HG03571 (cell line): Measurements from ENCODE around the gene ZNF22.
A peak's percentile ranks its signal among the peaks of the same experiment; 100 is the strongest.

Source experiments
- ATAC-seq: cut with Tn5 transposase; IDR thresholded peaks from one replicate; pipeline ENCODE4 v1.9.1; 2021; ENCODE audit not compliant: unreplicated experiment

The ZNF22 gene

GRCh38 chr10:44989597-44990301, 11.0 kb upstream of the ZNF22 start:
- ATAC-seq: no peak

DNA sequence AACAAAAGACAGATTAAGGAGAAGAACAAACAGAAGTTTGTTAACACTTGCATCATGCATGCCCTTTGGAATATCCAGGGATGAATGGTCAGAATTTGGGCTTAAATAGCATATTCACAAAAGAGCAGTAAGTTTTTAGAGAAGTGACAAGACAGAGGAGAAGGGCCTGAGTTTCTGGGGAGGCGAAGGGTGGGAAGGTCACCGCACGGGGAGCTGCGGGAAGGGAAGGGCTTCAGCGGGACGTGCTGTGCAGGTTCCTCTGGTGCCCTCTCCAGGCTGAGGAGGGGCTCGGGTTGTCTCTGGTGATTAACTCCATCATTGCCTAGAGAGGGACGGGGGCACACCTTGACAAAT, 10.4 kb upstream of the ZNF22 start:
- no peak for ATAC-seq

- ATAC-seq: no peak
Observed at GRCh38 chr10:44990965-44991364, 9.8 kb upstream of the ZNF22 start.

DNA sequence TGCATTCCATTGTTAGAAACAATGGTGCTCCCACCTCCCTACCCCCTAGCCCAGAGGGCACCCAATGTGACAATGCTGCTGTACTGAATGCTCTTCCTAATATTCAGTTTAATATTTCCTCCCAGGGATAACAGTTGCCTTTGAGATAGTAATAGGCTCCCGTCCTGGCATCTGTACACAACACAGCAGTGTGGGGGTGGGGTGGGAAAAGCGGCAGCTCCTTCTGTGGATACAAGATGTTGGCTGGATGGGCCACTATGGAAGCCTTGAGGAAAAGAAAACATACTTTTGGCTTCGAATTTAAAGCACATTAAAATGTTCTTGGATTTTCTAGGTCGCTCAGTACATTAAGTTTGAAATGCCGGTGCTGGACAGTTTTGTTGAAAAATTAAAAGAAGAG, 9.2 kb upstream of the ZNF22 start:
- ATAC-seq: no peak

- no peak for ATAC-seq
Observed at GRCh38 chr10:44992070-44992731, 8.5 kb upstream of the ZNF22 start.

- no peak for ATAC-seq
Observed at GRCh38 chr10:44992732-44993225, 7.9 kb upstream of the ZNF22 start.

GRCh38 chr10:44993226-44993921, 7.3 kb upstream of the ZNF22 start:
- ATAC-seq: no peak

- ATAC-seq: no peak
Observed at GRCh38 chr10:44993922-44994751, 6.6 kb upstream of the ZNF22 start.

- no peak for ATAC-seq
Observed at GRCh38 chr10:44994752-44995530, 5.8 kb upstream of the ZNF22 start.

DNA sequence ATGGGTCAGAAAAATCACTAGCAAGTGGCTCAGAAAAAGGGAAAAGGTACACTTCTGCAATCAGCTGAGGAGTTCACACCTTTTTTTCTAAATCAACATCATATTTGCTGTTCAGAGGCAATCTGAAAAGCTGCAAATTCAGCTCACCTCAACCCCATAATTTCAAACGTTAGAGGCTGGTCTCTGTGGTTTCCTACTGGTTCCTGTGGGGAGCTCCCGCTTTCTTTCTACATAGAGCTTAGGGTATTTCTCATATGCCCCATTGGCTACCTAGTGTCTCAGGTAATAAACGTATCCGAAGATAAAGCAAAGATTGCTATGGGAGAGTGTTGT, 5.2 kb upstream of the ZNF22 start:
- no peak for ATAC-seq

GRCh38 chr10:44995914-44996669, 4.6 kb upstream of the ZNF22 start:
- no peak for ATAC-seq

DNA sequence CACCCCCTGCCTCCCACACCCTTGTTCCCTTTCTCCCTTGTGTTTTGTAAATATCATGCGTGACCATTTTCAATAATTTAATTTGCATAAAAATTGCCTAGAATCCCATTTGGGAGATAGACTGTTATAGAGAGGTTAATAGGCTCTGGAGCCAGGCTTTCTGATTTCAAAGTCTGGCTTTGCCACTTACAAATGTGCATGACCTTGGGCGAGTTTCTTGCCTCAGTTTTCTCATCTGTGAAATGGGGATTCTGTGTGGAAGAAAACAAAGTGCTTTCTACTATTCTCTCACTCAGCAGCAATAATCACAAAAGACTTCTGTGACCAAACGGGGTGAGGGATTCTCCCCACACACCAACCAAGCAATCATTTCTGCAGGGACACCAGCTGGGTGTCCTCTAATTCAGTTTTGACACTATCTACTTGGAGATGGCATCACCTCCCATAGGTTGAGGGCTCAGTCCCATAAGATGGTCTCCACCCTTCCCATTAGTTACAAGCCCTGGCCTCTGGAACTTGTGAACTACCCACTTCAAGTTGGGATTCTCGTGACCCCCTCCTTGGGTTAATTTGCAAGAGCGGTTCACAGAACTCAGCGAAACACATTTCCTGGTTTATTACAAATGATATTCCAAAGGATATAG, 3.5 kb upstream of the ZNF22 start:
- ATAC-seq: no peak

- no peak for ATAC-seq
Observed at GRCh38 chr10:44998146-44998631, 2.5 kb upstream of the ZNF22 start.

- peak; percentile 3 for ATAC-seq
Observed at GRCh38 chr10:45000138-45000751, 478 bp upstream of the ZNF22 start.

- peak; percentile 57 for ATAC-seq
Observed at GRCh38 chr10:45001381-45002148, 842 bp downstream of the ZNF22 start.

DNA sequence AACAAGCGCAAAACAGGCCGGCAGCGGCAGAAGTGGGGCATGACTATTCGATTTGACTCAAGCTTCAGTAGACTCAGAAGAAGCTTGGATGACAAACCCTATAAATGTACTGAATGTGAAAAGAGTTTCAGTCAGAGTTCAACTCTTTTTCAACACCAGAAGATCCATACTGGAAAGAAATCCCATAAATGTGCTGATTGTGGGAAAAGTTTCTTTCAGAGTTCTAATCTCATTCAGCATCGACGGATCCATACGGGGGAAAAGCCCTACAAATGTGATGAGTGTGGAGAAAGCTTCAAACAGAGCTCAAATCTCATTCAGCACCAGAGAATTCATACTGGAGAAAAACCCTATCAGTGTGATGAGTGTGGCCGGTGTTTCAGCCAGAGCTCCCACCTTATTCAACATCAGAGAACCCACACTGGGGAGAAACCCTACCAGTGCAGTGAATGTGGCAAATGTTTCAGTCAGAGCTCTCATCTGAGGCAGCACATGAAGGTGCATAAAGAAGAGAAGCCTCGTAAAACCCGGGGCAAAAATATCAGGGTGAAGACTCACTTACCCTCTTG, 2.8 kb downstream of the ZNF22 start:
- no peak for ATAC-seq

DNA sequence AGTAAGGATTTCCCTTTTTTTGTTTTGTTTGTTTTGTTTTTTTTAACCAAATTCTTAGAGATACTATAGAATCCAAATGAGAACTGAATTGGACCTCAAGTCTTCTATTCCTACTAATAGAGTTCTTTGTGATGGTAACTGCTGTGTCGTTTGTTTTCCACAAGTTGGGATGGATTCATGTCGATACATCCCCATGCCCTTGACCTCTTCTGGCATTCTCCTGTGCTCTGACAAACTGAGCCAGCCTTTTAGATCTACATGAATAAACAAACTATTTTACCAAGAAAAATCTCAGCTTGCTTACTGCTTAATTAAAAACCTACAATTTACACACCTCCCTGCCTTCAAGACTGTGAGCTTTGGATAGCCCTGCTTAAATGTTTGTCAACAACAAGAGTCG, 3.9 kb downstream of the ZNF22 start:
- ATAC-seq: no peak

- ATAC-seq: no peak
Observed at GRCh38 chr10:45005284-45005683, 4.6 kb downstream of the ZNF22 start.
